ENCODE measurements around the gene NCAPG.
A peak's percentile ranks its signal among the peaks of the same experiment; 100 is the strongest.
"Not testable (repeated sequence)": the region's sequence is repeated elsewhere in the genome, so short reads cannot be mapped to it uniquely, and the experiment has no call there.

The NCAPG gene

DNA sequence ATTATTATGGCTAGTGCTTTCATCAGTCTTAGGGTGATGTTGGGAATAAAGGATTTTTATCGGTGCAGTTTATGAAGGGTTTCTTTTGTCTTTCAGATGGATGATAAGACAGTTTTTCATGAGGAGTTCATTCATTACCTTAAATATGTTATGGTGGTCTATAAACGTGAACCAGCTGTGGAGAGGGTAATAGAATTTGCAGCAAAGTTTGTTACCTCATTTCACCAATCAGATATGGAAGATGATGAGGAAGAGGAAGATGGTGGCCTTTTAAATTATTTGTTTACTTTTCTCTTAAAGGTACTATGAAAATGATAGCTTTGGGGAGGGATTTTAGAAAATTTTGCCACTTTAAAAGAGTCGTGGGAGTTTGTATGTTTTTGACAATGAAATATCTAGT lies 1.3 kb downstream of the NCAPG start:
- H3K4me3 ChIP-seq (ENCODE audit: low read depth, low read length), result peak overlapping the region; percentile 84
- no peak for DNase-seq (ENCODE audit: low read depth)
- TF ChIP-seq, protein P1, sequence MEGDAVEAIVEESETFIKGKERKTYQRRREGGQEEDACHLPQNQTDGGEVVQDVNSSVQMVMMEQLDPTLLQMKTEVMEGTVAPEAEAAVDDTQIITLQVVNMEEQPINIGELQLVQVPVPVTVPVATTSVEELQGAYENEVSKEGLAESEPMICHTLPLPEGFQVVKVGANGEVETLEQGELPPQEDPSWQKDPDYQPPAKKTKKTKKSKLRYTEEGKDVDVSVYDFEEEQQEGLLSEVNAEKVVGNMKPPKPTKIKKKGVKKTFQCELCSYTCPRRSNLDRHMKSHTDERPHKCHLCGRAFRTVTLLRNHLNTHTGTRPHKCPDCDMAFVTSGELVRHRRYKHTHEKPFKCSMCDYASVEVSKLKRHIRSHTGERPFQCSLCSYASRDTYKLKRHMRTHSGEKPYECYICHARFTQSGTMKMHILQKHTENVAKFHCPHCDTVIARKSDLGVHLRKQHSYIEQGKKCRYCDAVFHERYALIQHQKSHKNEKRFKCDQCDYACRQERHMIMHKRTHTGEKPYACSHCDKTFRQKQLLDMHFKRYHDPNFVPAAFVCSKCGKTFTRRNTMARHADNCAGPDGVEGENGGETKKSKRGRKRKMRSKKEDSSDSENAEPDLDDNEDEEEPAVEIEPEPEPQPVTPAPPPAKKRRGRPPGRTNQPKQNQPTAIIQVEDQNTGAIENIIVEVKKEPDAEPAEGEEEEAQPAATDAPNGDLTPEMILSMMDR (conservative IDR thresholded peaks at IDR 0.05; ENCODE audit: low read depth, low read length), result no peak

DNA sequence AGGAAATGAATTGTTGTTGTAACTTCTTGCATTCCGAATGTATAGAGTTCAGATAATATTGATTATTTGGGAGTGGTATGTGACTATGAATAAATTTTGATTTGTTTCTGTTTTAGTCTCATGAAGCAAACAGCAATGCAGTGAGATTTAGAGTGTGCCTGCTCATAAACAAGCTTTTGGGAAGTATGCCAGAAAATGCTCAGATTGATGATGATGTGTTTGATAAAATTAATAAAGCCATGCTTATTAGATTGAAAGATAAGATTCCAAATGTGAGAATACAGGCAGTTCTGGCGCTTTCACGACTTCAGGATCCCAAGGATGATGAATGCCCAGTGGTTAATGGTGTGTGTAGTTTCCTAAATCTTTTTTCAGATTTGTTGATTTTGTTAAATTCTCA lies 2.0 kb downstream of the NCAPG start:
- H3K4me3 ChIP-seq (ENCODE audit: low read depth, low read length), result no peak overlapping the region
- peak; percentile 32 for DNase-seq (ENCODE audit: low read depth)
- TF ChIP-seq, protein P1 (conservative IDR thresholded peaks at IDR 0.05; ENCODE audit: low read depth, low read length), result no peak

GRCh38 chr4:17814140-17814539 lies 3.4 kb downstream of the NCAPG start:
- TF ChIP-seq, protein P1 (conservative IDR thresholded peaks at IDR 0.05; ENCODE audit: low read depth, low read length), result no peak
- peak; percentile 66 for DNase-seq (ENCODE audit: low read depth)

DNA sequence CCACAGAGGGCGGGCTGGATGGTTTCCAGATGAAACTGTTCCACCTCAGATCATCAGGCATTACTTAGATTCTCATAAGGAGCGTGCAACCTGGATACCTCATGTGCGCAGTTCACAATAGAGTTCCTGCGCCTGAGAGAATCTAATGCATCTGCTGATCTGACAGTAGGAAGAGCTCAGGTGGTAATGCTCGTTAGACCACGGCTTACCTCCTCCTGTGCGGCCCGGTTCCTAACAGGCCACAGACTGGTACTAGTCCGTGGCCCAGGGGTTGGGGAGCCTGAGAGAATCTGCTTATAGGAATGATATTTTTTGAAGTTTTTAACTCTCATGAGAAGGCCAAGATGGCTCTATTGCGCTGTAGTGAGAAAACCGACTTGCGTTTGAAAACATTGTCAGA lies 5.4 kb downstream of the NCAPG start:
- DNase-seq (ENCODE audit: low read depth), result no peak
- TF ChIP-seq, protein P1 (conservative IDR thresholded peaks at IDR 0.05; ENCODE audit: low read depth, low read length), result no peak
- H3K4me3 ChIP-seq (ENCODE audit: low read depth, low read length), result no peak overlapping the region

More at GRCh38 chr4:17814140-17814539, 3.4 kb downstream of the NCAPG start:
- H3K4me3 ChIP-seq (ENCODE audit: low read depth, low read length), result no peak overlapping the region

DNA sequence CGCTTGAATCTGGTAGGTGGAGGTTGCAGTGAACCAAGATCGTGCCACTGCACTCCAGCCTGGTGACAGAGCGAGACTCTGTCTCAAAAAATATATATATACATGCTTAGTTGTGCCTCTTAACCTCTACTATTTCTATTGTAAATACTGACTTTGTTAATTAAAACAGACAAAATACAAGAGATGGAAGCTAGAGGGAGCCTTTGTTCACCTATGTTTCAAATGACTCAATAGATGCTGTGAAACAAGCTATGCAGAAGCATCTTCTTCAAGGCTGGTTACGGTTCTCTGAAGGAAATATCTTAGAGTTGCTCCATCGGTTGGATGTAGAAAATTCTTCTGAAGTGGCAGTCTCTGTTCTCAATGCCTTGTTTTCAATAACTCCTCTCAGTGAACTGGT lies 6.2 kb downstream of the NCAPG start:
- TF ChIP-seq, protein P1 (conservative IDR thresholded peaks at IDR 0.05; ENCODE audit: low read depth, low read length), result peak; percentile 61
- DNase-seq (ENCODE audit: low read depth), result peak; percentile 91
- no peak overlapping the region for H3K4me3 ChIP-seq (ENCODE audit: low read depth, low read length)

DNA sequence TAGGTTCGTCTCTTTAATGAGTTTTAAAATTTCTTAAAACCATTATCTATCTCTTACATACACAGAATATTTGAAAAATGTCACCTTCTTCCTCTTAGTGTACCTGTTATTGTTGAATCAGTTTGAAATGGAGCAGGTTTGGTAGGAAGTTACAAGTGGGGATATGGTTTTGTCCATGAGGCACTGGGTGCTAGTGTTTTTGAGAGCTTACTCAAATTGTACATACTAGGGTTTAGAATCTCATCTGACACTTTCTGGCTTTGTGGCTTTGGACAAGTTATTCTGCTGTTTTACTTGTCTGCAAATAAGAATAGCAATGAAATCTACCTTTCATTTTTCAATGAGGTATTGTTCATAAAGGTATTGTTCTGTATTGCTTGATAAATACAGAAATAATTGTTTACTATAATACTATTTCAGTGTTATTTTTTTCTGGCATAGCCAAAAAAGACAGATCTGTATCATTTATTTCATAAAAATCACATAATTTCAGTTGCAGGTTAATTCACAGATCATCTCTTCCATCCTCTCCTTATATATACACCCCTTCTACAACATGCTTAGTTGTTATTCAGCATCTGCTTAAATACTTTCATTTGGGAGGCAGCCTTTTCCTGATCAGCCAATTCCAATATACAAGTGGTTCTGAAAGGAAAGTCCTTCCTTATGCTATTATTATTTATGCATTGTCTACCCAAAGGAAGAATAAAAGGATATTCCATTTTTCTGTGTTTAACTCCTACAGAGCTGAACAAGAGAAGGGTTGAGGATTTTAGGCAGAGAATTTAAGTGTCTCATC lies 13.3 kb downstream of the NCAPG start:
- no peak for DNase-seq (ENCODE audit: low read depth)
- TF ChIP-seq, protein P1 (conservative IDR thresholded peaks at IDR 0.05; ENCODE audit: low read depth, low read length), result no peak
- no peak overlapping the region for H3K4me3 ChIP-seq (ENCODE audit: low read depth, low read length)

GRCh38 chr4:17846266-17846665 lies 35.5 kb downstream of the NCAPG start:
- TF ChIP-seq, protein P1 (conservative IDR thresholded peaks at IDR 0.05; ENCODE audit: low read depth, low read length), result no peak
- peak; percentile 36 for DNase-seq (ENCODE audit: low read depth)
- no peak overlapping the region for H3K4me3 ChIP-seq (ENCODE audit: low read depth, low read length)

DNA sequence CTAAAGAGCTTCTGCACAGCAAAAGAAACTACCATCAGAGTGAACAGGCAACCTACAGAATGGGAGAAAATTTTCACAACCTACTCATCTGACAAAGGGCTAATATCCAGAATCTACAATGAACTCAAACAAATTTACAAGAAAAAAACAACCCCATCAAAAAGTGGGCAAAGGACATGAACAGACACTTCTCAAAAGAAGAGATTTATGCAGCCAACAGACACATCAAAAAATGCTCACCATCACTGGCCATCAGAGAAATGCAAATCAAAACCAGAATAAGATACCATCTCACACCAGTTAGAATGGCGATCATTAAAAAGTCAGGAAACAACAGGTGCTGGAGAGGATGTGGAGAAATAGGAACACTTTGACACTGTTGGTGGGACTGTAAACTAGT lies 39.5 kb downstream of the NCAPG start:
- H3K4me3 ChIP-seq (ENCODE audit: low read depth, low read length); DNase-seq (ENCODE audit: low read depth): not testable (repeated sequence)

Measured in choroid plexus epithelial cell (primary cell).